Endothelial cell of umbilical vein (primary cell): Measurements from ENCODE around the gene SOX2.

Experiments
- EZH2 ChIP-seq: IDR thresholded peaks from 2 replicates; pipeline ENCODE4 v1.6.1; 2012; ENCODE audit warnings: borderline replicate concordance, low read depth, mild to moderate bottlenecking, moderate library complexity, low read length, inconsistent platforms; ENCODE audit not compliant: severe bottlenecking
- POLR2A ChIP-seq: IDR thresholded peaks from 2 replicates; pipeline ENCODE4 v1.6.1; 2012; ENCODE audit warnings: low read depth, mild to moderate bottlenecking, control low read depth, low read length

DNA sequence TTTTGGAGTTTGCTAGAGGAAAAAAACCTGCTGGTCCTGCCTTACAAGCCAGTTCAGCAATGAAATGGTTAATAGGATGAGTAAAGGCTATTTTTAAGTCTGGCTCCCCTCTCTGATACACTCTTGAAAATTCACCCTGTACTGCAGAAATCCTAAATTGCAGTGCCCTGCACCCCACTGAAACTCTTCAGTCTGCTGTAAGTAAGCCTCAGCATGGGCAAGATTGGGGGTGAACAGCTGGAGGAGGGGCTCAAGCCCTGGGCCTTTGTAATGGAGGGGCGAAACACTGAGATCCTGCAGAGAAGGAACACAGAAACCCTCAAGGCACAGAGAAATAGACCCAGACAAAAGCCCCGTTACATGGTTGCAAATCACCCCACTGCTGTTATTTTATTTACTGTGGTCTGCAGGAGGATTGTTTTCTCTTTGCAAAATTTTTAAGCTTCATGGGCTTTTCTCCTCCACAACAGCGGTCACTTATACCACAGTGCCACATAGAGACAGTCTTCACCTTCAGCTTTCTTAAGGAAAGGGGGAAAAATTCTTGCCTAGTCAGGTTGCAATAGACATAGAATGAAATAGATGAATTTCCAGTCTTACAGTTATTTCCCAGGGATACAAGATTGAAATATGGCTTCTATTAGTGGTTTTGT lies 45.0 kb downstream of the SOX2 start:
- TF ChIP-seq POLR2A: no peak
- no peak for TF ChIP-seq EZH2
